HepG2 (cell line): ENCODE results near the gene FAM174C. TPM values are rescaled to one million over a fixed set of nuclear protein-coding genes. Genes with fewer than 3 reads are reported as not detected.

Experiments
- ARHGAP35 ChIP-seq: sonication (generic); formaldehyde crosslinking; IDR thresholded peaks from 2 replicates; pipeline ENCODE4 v1.9.0; 2022; ENCODE audit warnings: mild to moderate bottlenecking, inconsistent platforms, moderate library complexity, missing genetic modification reagents, borderline replicate concordance
- CENPT ChIP-seq: sonication (generic); formaldehyde crosslinking; IDR thresholded peaks from 2 replicates; pipeline ENCODE4 v1.8.0; 2022; ENCODE audit warnings: low read depth, mild to moderate bottlenecking, moderate library complexity, missing genetic modification reagents
- CHCHD3 ChIP-seq: sonication (generic); formaldehyde crosslinking; IDR thresholded peaks from 2 replicates; pipeline ENCODE4 v1.8.0; 2022; ENCODE audit warnings: mild to moderate bottlenecking, missing genetic modification reagents, moderate library complexity
- DNMT1 ChIP-seq: sonication (generic); formaldehyde crosslinking; IDR thresholded peaks from 2 replicates; pipeline ENCODE4 v1.5.1; 2020; ENCODE audit warnings: mild to moderate bottlenecking, missing genetic modification reagents
- ELF4 ChIP-seq: sonication (generic); formaldehyde crosslinking; IDR thresholded peaks from 2 replicates; pipeline ENCODE4 v1.5.0; 2020; ENCODE audit warnings: missing genetic modification reagents, mild to moderate bottlenecking, moderate library complexity, borderline replicate concordance
- FOXA3 ChIP-seq: IDR thresholded peaks from 2 replicates; pipeline ENCODE4 v1.6.1; 2016; ENCODE audit warnings: missing genetic modification reagents, missing compliant biosample characterization
- ISL2 ChIP-seq: sonication (generic); formaldehyde crosslinking; IDR thresholded peaks from 2 replicates; pipeline ENCODE4 v1.5.0; 2020; ENCODE audit warnings: missing genetic modification reagents
- NCOA1 ChIP-seq: sonication (generic); formaldehyde crosslinking; IDR thresholded peaks from 2 replicates; pipeline ENCODE4 v1.9.0; 2021; ENCODE audit warnings: missing genetic modification reagents
- NFIB ChIP-seq: sonication (generic); formaldehyde crosslinking; IDR thresholded peaks from 2 replicates; pipeline ENCODE4 v1.9.0; 2021; ENCODE audit warnings: missing genetic modification reagents, mild to moderate bottlenecking, borderline replicate concordance
- REL ChIP-seq: sonication (generic); formaldehyde crosslinking; conservative IDR thresholded peaks from 2 replicates; pipeline ENCODE4 v1.8.0; 2022; ENCODE audit warnings: mild to moderate bottlenecking, missing genetic modification reagents, moderate library complexity
- ZFP36 ChIP-seq: fragments of 150-350 bp; IDR thresholded peaks from 2 replicates; pipeline ENCODE4 v1.6.1; 2018; ENCODE audit warnings: borderline replicate concordance, low read length, low read depth; ENCODE audit not compliant: partially characterized antibody
- ZNF615 ChIP-seq: sonication (generic); formaldehyde crosslinking; IDR thresholded peaks from 2 replicates; pipeline ENCODE4 v1.5.0; 2020; ENCODE audit warnings: mild to moderate bottlenecking, missing genetic modification reagents, borderline replicate concordance
- ZNF687 ChIP-seq: sonication (generic); formaldehyde crosslinking; IDR thresholded peaks from 2 replicates; pipeline ENCODE4 v1.5.1; 2020; ENCODE audit warnings: mild to moderate bottlenecking, missing genetic modification reagents, moderate library complexity
- ZNF776 ChIP-seq: sonication (generic); formaldehyde crosslinking; IDR thresholded peaks from 2 replicates; pipeline ENCODE4 v1.4.0; 2020; ENCODE audit warnings: mild to moderate bottlenecking, missing genetic modification reagents
- polyA plus RNA-seq, 8 experiments: library from polyadenylated mRNA; depleted of rRNA in 3 of 8; stranded (reverse) in 7 of 8; unstranded in 1 of 8; fragments of >200 nt; fragmentation: Illumina TruSeq in 4 of 8; extraction: Trizol in 4 of 8; gene quantifications; 2 replicates each; pipeline versions ENCODE4 v1.2.1 to v1.2.3, GENCODE V29; 2011 to 2016; ENCODE audit warnings: low read depth in 4 of 8, missing spikeins in 1 of 8, mixed read lengths in 1 of 8; ENCODE audit not compliant: insufficient read depth in 1 of 8
- total RNA-seq, 5 experiments: library from RNA; depleted of rRNA; stranded (reverse); fragments of >200 nt; fragmentation: Illumina TruSeq; extraction: Trizol; gene quantifications; 2 replicates each; pipeline ENCODE4 v1.2.3, GENCODE V29; 2016; ENCODE audit warnings: low read depth in 1 of 5
- TF ChIP-seq, protein P1 (sequence below): sonication (generic); formaldehyde crosslinking; IDR thresholded peaks from 2 replicates; pipeline ENCODE4 v1.4.0; 2020; ENCODE audit warnings: low read depth, mild to moderate bottlenecking, missing genetic modification reagents
- TF ChIP-seq, protein P2 (sequence below), 2 experiments: IDR thresholded peaks; 2 replicates each; pipeline ENCODE4 v1.6.1; 2011 to 2012; ENCODE audit warnings: low read length in 2 of 2, borderline replicate concordance in 1 of 2, low read depth in 1 of 2, mild to moderate bottlenecking in 1 of 2, moderate library complexity in 1 of 2
- TF ChIP-seq, protein P3 (sequence below): sonication (generic); formaldehyde crosslinking; IDR thresholded peaks from 2 replicates; pipeline ENCODE4 v1.5.0; 2020; ENCODE audit warnings: missing genetic modification reagents
- TF ChIP-seq, protein P4 (sequence below): sonication (generic); formaldehyde crosslinking; IDR thresholded peaks from 2 replicates; pipeline ENCODE4 v1.4.0; 2020; ENCODE audit warnings: missing genetic modification reagents

The FAM174C gene
- total and polyA plus RNA-seq, 2 of the 13 experiments (the other 11 are each of a cell fraction or from before 2014, with no cell fraction given), result 19.5 to 31.3 TPM

DNA sequence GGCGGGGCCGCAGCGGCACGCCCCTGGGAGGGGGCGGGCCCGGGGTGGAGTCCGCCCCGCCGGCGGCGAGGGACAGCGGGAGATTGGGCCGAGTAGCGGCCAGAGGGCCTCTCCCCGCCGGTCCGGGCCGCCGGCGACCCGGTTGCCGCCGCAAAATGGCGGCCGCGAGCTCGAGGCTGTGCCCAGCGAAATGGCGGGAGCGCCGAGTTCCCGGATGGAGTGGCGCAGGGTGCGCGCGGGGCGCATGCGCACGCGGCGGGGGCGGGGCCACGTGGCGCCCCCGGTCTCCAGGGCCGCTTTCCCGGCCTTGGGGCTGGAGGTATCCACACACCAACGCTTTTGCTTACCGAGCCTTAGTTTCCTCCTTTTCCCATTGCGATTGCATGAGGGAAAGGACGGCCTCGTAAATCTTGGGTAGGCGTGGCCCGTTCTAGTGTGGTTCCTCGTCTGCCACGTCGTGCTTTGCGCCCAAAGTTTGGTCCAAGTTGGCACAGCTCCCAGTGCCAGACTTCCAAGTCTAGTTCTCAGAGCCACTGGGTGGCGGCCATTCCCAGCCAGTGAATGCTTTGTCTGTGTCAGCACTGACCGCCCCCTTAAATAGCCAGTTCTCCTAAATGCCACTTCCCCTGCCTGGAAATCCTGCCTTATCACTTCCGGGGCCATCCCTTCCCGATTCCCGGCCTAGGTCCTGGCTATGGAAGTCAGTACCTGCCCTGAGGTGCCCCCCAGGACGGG is 5.7 kb upstream of the FAM174C start (continued):
- TF ChIP-seq ARHGAP35 (CRISPR knock-in tag) (no peak), ZFP36 (no peak), CENPT (no peak), ELF4 (CRISPR knock-in tag) (no peak), DNMT1 (CRISPR knock-in tag) (no peak), CHCHD3 (CRISPR knock-in tag) (0 out of 2 replicates have a peak, but pooled peaks have one; percentile 34), ISL2 (CRISPR knock-in tag) (no peak), NFIB (CRISPR knock-in tag) (peak; percentile 74; the same call in 1 of the 2 replicates), ZNF687 (CRISPR knock-in tag) (peak; percentile 95), ZNF615 (CRISPR knock-in tag) (no peak), NCOA1 (CRISPR knock-in tag) (peak; percentile 81; the same call in 1 of the 2 replicates), ZNF776 (CRISPR knock-in tag) (no peak), FOXA3 (no peak; the same call in 1 of the 2 replicates), REL (CRISPR knock-in tag) (0 out of 2 replicates have a peak, but pooled peaks have one; percentile 51)
- TF ChIP-seq, protein P1, sequence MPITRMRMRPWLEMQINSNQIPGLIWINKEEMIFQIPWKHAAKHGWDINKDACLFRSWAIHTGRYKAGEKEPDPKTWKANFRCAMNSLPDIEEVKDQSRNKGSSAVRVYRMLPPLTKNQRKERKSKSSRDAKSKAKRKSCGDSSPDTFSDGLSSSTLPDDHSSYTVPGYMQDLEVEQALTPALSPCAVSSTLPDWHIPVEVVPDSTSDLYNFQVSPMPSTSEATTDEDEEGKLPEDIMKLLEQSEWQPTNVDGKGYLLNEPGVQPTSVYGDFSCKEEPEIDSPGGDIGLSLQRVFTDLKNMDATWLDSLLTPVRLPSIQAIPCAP, result no peak
- TF ChIP-seq, protein P2, sequence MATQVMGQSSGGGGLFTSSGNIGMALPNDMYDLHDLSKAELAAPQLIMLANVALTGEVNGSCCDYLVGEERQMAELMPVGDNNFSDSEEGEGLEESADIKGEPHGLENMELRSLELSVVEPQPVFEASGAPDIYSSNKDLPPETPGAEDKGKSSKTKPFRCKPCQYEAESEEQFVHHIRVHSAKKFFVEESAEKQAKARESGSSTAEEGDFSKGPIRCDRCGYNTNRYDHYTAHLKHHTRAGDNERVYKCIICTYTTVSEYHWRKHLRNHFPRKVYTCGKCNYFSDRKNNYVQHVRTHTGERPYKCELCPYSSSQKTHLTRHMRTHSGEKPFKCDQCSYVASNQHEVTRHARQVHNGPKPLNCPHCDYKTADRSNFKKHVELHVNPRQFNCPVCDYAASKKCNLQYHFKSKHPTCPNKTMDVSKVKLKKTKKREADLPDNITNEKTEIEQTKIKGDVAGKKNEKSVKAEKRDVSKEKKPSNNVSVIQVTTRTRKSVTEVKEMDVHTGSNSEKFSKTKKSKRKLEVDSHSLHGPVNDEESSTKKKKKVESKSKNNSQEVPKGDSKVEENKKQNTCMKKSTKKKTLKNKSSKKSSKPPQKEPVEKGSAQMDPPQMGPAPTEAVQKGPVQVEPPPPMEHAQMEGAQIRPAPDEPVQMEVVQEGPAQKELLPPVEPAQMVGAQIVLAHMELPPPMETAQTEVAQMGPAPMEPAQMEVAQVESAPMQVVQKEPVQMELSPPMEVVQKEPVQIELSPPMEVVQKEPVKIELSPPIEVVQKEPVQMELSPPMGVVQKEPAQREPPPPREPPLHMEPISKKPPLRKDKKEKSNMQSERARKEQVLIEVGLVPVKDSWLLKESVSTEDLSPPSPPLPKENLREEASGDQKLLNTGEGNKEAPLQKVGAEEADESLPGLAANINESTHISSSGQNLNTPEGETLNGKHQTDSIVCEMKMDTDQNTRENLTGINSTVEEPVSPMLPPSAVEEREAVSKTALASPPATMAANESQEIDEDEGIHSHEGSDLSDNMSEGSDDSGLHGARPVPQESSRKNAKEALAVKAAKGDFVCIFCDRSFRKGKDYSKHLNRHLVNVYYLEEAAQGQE (IDR thresholded peaks at IDR 0.05; ENCODE audit: borderline replicate concordance in 1 of 2, low read depth in 1 of 2, low read length in 2 of 2), result peak in 1 of 2 experiments; percentile 24; a peak in 1 of 4 replicates
- TF ChIP-seq, protein P3, sequence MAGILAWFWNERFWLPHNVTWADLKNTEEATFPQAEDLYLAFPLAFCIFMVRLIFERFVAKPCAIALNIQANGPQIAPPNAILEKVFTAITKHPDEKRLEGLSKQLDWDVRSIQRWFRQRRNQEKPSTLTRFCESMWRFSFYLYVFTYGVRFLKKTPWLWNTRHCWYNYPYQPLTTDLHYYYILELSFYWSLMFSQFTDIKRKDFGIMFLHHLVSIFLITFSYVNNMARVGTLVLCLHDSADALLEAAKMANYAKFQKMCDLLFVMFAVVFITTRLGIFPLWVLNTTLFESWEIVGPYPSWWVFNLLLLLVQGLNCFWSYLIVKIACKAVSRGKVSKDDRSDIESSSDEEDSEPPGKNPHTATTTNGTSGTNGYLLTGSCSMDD (CRISPR knock-in tag), result no peak; the same call in 1 of the 2 replicates
- TF ChIP-seq, protein P4, sequence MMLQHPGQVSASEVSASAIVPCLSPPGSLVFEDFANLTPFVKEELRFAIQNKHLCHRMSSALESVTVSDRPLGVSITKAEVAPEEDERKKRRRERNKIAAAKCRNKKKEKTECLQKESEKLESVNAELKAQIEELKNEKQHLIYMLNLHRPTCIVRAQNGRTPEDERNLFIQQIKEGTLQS (CRISPR knock-in tag), result no peak
